Measurements from ENCODE around the gene FAM124B.
A peak's percentile ranks its signal among the peaks of the same experiment; 100 is the strongest.

Gene FAM124B

GRCh38 chr2:224379986-224380385, 21.9 kb downstream of the FAM124B start:
- DNase-seq = no peak

- DNase-seq = no peak
These were observed 22.7 kb downstream of the FAM124B start for GRCh38 chr2:224379172-224379571.

DNA sequence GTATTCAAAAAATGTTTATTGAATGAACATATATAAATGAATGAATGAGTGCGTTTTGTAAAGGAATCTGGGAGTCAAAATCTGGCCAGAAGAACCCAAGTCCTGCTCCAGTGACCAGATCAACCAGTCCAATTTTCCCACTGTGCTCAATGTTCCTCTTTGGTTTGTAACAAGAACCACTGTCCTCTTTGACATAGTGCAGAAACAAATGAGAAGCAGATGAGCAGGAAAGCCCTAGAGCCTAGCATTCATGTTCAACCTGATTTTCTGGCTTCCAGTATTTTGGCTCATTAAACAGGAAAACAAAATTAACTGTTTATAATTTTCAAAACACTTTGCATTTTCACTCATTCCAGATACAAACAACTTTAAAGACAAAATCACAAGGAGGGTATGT, 23.2 kb downstream of the FAM124B start:
- no peak for DNase-seq

DNA sequence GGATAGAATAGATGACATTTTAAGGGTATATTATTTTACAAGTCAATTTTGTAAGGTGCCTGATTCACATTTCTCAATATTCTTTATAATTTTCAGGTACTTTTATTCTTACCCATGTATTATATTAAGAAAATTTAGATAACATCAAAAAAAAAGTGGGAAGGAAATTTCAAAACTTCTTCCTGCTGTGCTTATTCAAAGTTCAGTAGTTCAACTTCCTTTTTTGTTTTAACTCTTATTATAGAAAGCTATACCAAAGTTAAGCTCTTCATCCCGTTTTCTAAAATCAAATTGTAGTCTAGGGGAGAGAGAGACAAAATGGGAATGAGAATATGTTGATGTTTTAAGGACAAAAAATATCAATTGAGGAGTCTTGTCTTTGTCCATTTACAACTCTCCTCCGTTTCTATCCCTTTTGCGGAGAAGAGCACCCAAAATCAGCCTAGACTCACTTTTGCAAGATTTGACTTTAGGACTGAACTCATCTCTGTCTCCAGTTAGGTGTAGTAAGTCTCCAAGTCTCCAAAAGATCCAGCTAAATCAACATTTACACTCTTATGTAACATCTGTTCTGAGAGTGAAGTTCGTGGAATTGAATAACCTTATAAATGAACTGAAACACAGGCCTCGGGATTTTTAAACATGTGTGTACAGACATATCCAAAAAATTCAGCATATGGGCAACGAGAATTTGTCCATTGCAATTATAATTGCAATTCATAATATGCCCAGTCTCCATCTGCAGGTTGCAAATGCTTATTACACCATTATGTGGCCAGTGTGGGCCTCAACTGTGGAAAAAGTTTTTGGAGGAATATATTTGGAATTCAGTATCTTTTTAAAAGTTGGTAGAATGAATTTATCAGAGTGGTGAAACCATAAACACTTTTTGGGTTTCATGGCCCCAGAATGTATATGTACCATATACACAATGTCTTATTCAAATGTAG, 23.9 kb downstream of the FAM124B start:
- peak; percentile 36 for DNase-seq

- DNase-seq = no peak
These were observed 29.3 kb downstream of the FAM124B start for GRCh38 chr2:224372641-224373040.

DNA sequence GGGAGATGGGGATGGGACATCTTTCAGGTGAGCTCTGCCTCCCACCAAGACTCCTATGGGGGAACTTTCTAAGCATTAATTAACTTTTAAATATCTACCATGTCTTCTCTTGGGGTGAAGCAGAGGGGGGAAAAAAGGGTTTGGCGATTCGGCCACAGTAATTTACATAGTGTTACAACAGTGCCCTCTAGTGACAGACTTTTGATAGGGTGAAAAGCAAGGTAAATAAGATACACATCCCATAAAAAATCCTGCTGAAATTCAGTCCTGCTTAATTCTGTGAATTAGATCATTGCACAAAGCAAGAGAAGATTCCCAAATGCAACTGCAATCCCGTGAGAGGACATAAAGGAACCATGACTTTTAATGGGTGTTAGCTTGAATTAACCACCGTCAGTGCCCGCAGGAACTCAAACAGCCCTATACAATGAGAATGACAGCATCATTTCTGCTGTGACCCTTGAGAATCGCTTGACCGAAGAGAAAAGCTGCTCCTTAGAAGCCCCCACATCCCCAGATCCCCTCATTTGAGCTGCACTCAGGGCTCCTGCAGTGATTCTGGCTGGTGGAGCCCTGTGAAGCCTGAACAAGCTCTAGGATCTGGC, 32.8 kb downstream of the FAM124B start:
- DNase-seq = peak; percentile 82

GRCh38 chr2:224366267-224366844, 35.6 kb downstream of the FAM124B start:
- no peak for DNase-seq

DNA sequence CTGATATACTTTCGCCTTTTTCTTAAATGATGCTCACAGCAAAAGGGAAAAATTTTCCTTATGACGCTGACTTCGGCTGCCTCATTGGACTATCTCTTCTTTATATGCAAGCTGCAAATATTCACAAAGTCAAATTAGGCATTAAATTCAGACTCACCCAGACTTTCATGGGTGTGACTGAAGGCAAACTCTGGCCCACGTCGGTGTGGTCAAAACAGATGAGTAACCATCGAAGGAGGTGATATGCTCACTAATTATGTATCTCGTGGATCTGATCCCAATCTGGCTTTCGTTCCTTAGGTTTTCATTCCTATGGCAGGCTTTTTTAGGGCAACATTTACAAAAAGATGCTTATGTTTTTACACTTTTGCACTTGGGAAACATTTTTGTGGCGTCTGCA, 36.6 kb downstream of the FAM124B start:
- DNase-seq = no peak

- DNase-seq = no peak
These were observed 38.6 kb downstream of the FAM124B start for GRCh38 chr2:224363281-224363680.

- no peak for DNase-seq
These were observed 39.8 kb downstream of the FAM124B start for GRCh38 chr2:224362094-224362493.

DNA sequence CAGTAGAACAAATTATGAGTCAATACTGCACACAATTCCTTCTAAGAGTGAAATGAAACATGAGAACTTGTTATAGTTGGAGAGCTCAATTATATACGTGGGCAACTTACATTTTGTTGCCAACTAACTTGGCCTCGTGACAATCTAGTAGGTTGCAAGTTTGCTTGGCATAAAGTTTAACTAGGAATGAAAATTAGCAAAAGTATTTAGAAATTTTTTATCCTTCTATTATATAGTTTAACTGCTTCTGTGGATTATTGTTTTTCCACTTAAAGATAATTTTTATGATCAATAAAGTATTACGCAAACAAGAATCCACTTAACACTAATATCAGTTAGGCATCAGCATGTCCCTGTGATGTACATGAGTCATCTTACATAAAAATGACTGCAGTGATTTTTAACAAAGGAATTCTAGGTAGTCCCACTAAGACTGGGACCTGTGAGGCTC, 41.1 kb downstream of the FAM124B start:
- no peak for DNase-seq

GRCh38 chr2:224359569-224359968, 42.3 kb downstream of the FAM124B start:
- DNase-seq = peak; percentile 61

DNA sequence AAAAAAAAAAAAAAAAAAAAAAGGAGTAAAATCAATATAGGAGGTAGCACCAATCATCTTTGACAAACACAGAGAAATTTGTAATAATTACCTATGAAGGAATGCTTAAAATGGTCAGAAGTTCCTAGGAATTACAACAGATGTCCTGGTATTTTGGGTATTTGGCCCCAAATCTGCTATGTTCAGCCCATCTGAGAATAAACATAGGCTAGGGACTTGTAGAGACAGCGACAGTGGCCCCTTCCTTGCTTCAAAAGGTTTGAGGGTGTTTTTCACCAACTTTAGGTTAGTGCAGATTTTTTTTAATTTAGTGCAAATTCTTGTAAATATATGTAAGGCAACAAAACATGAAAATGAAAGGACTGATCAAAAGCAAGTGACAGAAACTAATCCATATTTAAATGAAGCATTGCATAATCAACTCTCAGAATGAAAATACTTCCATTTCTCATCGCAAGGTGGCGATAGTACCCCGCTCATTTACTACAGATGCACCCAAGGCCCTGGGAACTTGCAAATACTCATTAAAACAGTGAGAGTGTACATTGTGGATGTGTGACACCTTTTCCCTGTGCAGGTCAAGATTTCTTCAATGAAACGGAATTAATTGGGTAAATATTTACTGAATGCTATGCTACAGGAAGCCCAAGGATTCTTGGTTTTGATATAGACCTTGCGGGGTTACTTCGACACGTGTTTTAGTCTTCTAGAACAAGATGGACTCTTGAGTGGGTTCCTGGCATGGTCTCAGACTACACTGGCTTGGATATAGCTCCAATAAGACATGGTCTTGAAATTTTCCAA, 44.6 kb downstream of the FAM124B start:
- DNase-seq = peak; percentile 82

DNA sequence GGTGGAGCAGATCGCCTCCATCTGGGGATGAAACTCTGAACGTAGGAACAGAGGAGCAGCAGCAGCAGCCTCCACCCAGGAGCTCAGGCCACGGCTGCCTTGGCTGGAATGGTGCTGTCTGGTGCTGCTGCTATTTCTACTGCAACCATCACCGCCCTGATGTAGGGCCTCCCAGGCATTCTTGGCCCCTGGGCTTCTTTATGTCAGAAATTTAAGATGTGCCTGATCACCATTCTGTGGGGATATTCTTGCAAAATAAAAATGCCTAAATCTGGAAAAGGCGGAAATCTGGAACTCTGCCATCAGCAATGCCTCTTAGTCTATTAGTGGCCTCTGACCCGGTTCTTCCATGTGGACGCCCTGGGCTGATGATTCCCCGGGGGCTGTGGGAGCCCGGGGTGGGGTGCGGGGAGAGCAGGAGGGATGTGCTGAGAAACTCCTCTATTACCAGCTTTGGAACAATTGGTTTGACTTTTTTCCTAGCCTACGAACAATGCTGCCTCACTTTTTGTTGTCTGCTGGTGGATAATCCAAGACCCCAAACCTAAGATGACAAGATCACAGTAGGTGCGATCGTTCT, 47.2 kb downstream of the FAM124B start:
- DNase-seq = no peak

- no peak for DNase-seq
These were observed 51.2 kb downstream of the FAM124B start for GRCh38 chr2:224350703-224351102.

GRCh38 chr2:224349396-224349795, 52.5 kb downstream of the FAM124B start:
- no peak for DNase-seq

- no peak for DNase-seq
These were observed 54.5 kb downstream of the FAM124B start for GRCh38 chr2:224347176-224348051.

DNA sequence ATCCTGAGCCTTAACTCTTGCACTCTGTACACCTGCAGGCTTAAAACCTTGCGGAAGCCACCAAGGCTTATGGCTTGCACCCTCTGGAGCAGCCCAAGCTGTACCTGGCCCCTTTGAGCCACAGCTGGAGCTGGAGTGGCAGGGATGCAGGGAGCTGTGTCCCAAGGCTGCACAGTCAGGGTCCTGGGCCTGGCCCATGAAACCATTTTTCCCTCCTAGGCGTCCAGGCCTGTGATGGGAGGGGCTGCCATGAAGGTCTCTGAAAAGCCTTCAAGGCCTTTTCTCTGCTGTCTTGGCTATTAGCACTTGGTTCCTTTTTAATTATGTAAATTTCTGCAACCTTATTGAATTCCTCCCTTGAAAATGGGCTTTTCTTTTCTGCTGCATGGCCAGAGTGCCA, 56.4 kb downstream of the FAM124B start:
- no peak for DNase-seq

- no peak for DNase-seq
These were observed 58.7 kb downstream of the FAM124B start for GRCh38 chr2:224343226-224343625.

GRCh38 chr2:224335991-224336390, 65.9 kb downstream of the FAM124B start:
- DNase-seq = no peak

DNA sequence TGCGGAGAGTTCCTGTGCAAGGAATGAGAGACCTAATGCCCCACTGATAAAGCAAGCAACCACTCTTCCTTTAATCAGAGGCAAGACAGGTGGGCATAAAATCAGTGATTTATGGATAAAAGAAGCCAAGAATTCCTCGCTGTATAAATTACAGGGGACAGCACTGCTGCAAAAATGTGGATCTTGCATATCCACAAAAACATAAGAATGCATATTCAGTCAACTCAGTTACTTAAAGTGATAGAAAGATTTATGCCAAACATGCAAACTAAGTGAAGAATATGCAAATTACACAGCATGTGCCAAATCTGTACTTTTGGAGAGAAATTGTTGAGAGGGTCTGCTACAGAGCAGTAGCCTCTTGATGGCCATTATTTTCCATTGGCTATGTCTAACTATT, 67.2 kb downstream of the FAM124B start:
- no peak for DNase-seq

Data from hematopoietic multipotent progenitor cell treated with erythropoietin and hydrocortisone succinate and interleukin-3 and kit ligand, for 4 days (in vitro differentiated cells).